Measurements from ENCODE around the gene CDK14.

DNA sequence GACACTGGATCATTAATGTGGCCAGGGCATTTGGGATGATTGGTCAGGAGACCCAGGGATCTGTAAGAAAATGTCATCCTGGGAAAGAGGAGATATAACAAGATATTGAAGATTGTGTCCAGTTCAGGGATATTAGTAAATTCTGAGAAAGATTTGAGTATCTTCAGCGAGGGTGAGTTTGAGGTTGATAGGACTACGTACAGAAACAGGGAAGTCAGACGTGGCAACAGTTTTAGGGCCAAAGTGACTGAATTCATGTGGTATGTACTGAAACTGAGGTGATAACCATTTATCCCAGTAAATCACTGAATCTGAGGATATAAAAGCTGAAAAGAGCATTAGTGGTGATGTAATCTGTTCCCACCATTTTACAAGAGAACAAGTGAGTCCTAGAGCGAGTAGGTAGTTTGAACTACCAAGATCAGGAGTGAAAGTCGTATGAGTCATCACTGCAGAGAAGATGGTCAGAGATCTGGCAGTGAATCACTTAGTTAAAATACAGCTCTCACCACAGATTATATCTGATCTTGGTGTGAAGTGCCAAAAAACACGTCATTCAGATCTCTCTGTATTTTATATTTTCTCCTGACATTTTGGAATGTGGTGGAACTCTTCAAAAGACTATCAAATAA lies 220.5 kb downstream of the CDK14 start:
- TF ChIP-seq, protein P1, sequence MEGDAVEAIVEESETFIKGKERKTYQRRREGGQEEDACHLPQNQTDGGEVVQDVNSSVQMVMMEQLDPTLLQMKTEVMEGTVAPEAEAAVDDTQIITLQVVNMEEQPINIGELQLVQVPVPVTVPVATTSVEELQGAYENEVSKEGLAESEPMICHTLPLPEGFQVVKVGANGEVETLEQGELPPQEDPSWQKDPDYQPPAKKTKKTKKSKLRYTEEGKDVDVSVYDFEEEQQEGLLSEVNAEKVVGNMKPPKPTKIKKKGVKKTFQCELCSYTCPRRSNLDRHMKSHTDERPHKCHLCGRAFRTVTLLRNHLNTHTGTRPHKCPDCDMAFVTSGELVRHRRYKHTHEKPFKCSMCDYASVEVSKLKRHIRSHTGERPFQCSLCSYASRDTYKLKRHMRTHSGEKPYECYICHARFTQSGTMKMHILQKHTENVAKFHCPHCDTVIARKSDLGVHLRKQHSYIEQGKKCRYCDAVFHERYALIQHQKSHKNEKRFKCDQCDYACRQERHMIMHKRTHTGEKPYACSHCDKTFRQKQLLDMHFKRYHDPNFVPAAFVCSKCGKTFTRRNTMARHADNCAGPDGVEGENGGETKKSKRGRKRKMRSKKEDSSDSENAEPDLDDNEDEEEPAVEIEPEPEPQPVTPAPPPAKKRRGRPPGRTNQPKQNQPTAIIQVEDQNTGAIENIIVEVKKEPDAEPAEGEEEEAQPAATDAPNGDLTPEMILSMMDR (IDR thresholded peaks at IDR 0.05): no peak
- TF ChIP-seq POLR2A (IDR thresholded peaks at IDR 0.05): no peak
- TF ChIP-seq POLR2AphosphoS5 (IDR thresholded peaks at IDR 0.05): no peak
- no peak for TF ChIP-seq EP300 (IDR thresholded peaks at IDR 0.05)

All from stomach (tissue), 4 donors.